HG03575 (cell line): ENCODE results near the gene ZNF438.
"Not testable (repeated sequence)": the region's sequence is repeated elsewhere in the genome, so short reads cannot be mapped to it uniquely, and the experiment has no call there.

ENCODE experiments used
- ATAC-seq: cut with Tn5 transposase; IDR thresholded peaks from one replicate; pipeline ENCODE4 v1.9.1; 2021; ENCODE audit not compliant: unreplicated experiment, insufficient number of reproducible peaks, low FRiP score; ENCODE audit errors: extremely low read depth

Gene ZNF438

DNA sequence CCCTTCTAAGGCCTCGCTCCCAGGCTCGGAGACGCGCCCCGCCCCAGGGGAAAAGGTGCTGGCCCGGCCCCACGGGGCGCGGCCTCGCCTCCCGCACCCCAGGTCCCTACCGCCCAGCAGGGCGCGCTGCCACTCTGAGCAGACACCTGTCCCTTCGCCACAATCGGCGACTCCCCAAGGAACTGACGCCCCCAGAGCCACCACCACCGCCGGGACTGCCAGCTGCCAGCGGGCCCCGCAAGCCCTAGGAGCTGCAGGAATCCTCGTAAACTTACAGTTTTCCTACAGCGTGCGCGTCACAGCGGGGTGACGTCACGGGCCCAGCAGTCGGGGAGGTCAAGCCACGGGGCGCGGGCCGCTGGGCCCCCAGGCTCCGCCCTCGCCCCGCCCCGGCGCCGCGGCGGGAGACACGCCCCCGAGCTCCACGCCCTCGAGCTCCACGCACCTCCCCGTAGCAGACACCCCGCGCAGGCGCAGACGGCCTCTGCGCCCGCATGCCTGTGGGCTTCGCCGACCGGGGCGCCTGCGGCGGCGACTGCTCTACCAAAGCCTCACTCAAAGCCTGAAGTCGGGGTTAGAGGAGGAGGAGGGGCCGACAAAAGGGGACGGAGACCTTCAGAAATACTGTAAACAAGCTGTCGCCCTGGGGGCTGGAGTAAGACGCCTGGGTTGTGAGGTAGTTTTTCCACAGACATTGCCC, at the start of gene ZNF438:
TSS of gene ZNF438 (minus strand) at position 308 of the 700 bp plus-strand sequence. CDS start 154,831 bp downstream, outside the sequence.
- ATAC-seq, result peak; percentile 42

- ATAC-seq, result no peak
Measured at GRCh38 chr10:31076610-31076988, 44.9 kb upstream of the ZNF438 start.

- ATAC-seq, result no peak
Measured at GRCh38 chr10:31075881-31076609, 44.4 kb upstream of the ZNF438 start.

GRCh38 chr10:31075434-31075833, 43.8 kb upstream of the ZNF438 start:
- ATAC-seq, result no peak

GRCh38 chr10:31074722-31075086, 43.0 kb upstream of the ZNF438 start:
- no peak for ATAC-seq

DNA sequence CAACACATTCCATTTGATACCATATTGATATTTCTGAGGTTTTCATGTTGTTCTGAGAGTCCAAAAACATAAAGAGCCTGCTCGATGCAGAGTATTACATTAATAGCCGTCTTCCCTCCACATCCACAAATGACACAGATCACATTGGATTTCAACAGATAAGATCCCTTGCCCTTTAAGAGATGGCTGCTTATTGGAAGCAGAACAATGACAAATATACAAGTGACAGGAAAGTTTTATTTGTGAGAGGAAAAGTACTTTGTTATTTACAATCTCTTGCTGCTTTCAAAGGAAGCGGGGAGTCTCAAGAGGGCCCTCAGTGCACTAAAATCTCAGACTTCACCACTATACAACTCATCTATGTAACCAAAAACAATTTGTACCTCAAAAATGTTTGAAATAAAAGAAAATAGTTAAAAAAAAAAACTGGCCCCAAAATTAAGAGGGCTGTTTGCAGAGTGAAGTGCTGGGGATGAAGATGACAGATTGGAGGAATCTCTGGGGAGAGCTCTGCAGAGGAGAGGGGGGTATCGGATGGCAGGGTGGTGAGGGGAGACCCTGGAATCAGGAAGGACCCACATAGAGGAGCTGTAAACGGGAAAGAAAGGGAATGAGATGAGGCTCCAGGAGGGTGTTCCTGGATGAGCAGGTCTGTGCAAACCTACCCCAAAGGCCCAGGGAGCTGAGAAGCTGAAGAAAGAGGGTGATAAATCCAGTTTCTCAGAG, 42.5 kb upstream of the ZNF438 start:
- ATAC-seq, result no peak

DNA sequence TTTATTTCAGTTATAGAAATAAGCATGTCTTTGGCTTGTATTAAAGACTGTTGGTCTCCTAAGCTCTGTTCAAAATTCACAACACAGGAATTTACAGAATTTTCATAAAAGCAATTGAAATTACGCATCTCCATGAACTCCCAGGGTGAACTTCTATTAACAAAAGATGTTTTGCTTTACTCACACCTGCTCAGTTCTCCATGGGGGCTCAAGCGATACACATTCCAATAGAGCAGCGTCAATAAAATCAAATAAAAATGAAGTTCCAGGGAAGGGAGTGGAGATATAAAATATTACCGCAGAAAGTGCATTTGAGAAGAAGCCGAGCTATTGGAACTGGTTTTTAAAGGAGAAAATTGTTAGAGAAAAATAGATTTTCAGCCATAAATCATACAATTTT, 41.5 kb upstream of the ZNF438 start:
- no peak for ATAC-seq

DNA sequence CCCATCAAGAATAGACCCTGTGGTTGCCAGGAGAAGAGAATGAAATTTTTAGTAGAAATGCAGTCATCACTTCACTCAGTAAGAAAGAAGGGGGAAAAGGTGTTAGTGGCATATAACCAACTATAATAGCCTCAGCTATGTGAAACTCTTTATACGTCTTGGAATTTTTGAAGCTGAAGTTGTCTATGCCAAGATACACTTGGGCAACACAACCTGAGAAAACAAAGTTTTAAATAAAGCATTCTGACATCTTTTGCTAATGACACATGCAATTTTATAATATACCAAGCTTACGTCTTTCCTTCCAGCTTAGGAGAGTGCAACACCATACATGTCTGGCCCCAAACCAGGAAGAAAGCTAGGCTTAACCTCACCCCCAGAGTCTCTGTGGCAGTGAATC, 40.8 kb upstream of the ZNF438 start:
- no peak for ATAC-seq

DNA sequence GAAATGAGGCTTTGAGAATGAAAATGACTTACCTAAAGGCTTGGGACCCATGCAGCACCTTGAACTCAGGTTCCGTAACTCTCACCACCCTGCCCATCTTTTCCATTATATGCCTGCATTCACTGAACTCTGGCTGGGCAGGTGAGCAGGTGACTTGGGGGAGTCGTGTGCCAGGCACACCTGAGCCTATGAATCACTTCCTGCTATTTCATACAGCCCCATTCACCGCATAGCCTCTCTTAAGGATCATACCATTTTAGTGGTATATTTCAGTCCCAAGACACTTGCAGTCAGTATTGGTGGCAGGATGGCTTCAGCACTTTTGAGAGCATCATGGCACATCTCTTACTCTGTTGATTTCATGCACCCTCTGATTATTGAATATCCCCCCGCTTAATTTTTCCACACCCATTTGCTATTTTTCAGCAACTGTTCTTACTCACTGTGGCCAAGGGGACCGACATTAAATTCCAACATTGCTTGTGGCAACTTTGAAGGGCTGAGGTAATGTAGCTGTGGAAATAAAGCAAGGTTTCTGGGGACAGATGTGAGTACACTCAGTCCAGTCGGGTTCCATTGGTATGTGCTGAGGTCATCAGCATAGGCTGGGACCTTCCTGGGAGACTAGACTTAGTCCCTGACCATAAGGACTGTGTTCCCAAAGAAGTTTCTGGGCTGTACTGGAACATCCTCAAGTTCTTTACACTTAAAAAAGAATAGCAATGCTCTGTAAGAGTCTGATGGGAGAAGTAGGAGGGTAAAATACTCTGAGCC, 39.8 kb upstream of the ZNF438 start:
- ATAC-seq, result no peak

DNA sequence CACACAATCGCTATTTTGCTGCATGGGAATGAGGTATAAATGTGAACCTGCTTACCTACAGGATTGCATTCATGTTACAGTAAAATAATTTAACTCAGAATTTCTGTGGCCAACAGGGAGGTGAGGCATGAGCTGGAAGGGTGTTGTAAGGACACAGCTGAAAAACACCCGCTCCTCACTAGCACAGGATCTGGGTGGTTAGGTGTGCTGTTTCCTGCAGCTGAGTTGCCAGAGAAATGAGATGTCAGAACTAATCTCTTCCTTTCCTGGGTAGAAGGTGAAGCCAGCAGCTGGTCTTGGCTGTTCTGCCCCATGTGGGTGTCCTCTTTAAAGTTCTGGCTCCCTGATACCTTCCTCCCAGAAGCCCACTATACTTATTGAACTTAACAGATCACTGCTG, 39.0 kb upstream of the ZNF438 start:
- ATAC-seq, result no peak

DNA sequence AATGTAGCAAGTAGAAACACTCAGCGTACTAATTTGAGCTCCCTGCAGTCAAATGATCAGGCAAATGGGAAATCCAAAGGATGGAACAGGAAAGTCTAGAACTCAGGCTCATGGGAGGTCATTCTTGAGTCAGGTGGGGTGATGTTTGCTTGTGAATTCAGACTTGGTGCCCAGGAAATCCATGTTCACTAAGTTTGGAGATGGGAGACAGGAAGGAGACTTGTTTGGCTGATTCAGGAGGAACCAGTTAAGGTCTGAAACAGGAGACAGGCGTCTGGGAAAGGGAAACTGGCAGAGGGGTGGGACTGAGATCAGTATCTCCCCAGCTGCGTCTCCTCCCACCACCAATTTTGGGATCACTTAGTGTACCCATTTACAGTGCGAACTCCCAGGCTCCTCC, 38.4 kb upstream of the ZNF438 start:
- ATAC-seq, result no peak

GRCh38 chr10:31069411-31069810, 37.7 kb upstream of the ZNF438 start:
- ATAC-seq, result no peak

- no peak for ATAC-seq
Measured at GRCh38 chr10:31064348-31064747, 32.7 kb upstream of the ZNF438 start.

- no peak for ATAC-seq
Measured at GRCh38 chr10:31063841-31064240, 32.2 kb upstream of the ZNF438 start.

- no peak for ATAC-seq
Measured at GRCh38 chr10:31062856-31063255, 31.2 kb upstream of the ZNF438 start.

GRCh38 chr10:31061941-31062340, 30.3 kb upstream of the ZNF438 start:
- ATAC-seq, result no peak

GRCh38 chr10:31058795-31059703, 27.4 kb upstream of the ZNF438 start:
- ATAC-seq, result no peak

DNA sequence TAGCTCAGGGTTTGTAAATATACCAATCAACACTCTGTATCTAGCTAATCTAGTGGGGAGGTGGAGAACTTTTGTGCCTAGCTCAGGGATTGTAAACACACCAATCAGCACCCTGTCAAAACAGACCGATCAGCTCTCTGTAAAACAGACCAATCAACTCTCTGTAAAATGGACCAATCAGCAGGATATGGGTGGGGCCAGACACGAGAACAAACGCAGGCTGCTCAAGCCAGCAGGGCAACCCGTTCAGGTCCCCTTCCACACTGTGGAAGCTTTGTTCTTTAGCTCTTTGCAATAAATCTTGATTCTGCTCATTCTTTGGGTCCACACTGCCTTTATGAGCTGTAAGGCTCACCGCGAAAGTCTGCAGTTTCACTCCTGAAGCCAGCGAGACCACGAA, 25.0 kb upstream of the ZNF438 start:
- not testable (repeated sequence) for ATAC-seq
